Nephron progenitor cell (in vitro differentiated cells): ENCODE data around the gene SCGB1C2.

ENCODE experiments used
- DNase-seq: peaks from one replicate; pipeline ENCODE4 v3.0.0; 2021
- H3K27ac Mint-ChIP-seq: 2 replicates; pipeline ENCODE4 v1.8.0; 2021; ENCODE audit warnings: mild to moderate bottlenecking, moderate library complexity, mixed read lengths
- H3K27me3 Mint-ChIP-seq: 2 replicates; pipeline ENCODE4 v1.8.0; 2021; ENCODE audit warnings: mild to moderate bottlenecking, low read depth, mixed read lengths; ENCODE audit not compliant: poor library complexity
- H3K36me3 Mint-ChIP-seq: 2 replicates; pipeline ENCODE4 v1.8.0; 2021; ENCODE audit warnings: low read depth, mixed read lengths
- H3K4me1 Mint-ChIP-seq: 2 replicates; pipeline ENCODE4 v1.8.0; 2021; ENCODE audit warnings: mixed read lengths
- H3K4me3 Mint-ChIP-seq: 2 replicates; pipeline ENCODE4 v1.8.0; 2021; ENCODE audit warnings: mild to moderate bottlenecking, moderate library complexity, mixed read lengths
- H3K9me3 Mint-ChIP-seq: 2 replicates; pipeline ENCODE4 v1.8.0; 2021; ENCODE audit warnings: mild to moderate bottlenecking, moderate library complexity, mixed read lengths
- CTCF ChIP-seq: fragments of 200-600 bp; sonication (generic); IDR thresholded peaks from 2 replicates; pipeline ENCODE4 v1.5.0; 2021; ENCODE audit warnings: antibody characterized with exemption

The SCGB1C2 gene

GRCh38 chr17:149897-150584, 12.7 kb downstream of the SCGB1C2 start:
- Mint-ChIP-seq H3K4me3 (no peak overlapping the region), H3K27me3 (peaks cover 7% of the 10 kb centered on the region), H3K27ac (no peak overlapping the region), H3K9me3 (no peaks in the 10 kb centered on the region), H3K36me3 (no peaks in the 10 kb centered on the region), H3K4me1 (no peaks in the 10 kb centered on the region)
- TF ChIP-seq CTCF: no peak
- no peak for DNase-seq

- peaks cover 11% of the 10 kb centered on the region for H3K27me3 Mint-ChIP-seq
- H3K4me3 Mint-ChIP-seq: no peak overlapping the region
- no peaks in the 10 kb centered on the region for H3K36me3 Mint-ChIP-seq
- H3K4me1 Mint-ChIP-seq: no peaks in the 10 kb centered on the region
- H3K27ac Mint-ChIP-seq: no peak overlapping the region
- DNase-seq: no peak
- TF ChIP-seq CTCF: no peak
- no peaks in the 10 kb centered on the region for H3K9me3 Mint-ChIP-seq
Observed at GRCh38 chr17:151004-151403, 13.6 kb downstream of the SCGB1C2 start.

GRCh38 chr17:151886-152859, 14.8 kb downstream of the SCGB1C2 start:
- TF ChIP-seq CTCF: no peak
- Mint-ChIP-seq H3K27me3 (peaks cover 11% of the 10 kb centered on the region), H3K9me3 (no peaks in the 10 kb centered on the region), H3K36me3 (no peaks in the 10 kb centered on the region), H3K4me1 (no peaks in the 10 kb centered on the region), H3K27ac (no peak overlapping the region), H3K4me3 (no peak overlapping the region)
- no peak for DNase-seq

GRCh38 chr17:152860-153420, 15.6 kb downstream of the SCGB1C2 start:
- no peak overlapping the region for H3K27ac Mint-ChIP-seq
- no peak for DNase-seq

GRCh38 chr17:153851-154250, 16.5 kb downstream of the SCGB1C2 start:
- H3K9me3 Mint-ChIP-seq: no peaks in the 10 kb centered on the region
- no peak overlapping the region for H3K4me3 Mint-ChIP-seq
- TF ChIP-seq CTCF: no peak
- DNase-seq: no peak
- no peaks in the 10 kb centered on the region for H3K4me1 Mint-ChIP-seq
- H3K27ac Mint-ChIP-seq: no peak overlapping the region
- H3K36me3 Mint-ChIP-seq: no peaks in the 10 kb centered on the region
- H3K27me3 Mint-ChIP-seq: peaks cover 7% of the 10 kb centered on the region

More at GRCh38 chr17:152860-153420, 15.6 kb downstream of the SCGB1C2 start:
- Mint-ChIP-seq H3K4me3 (no peak overlapping the region), H3K9me3 (no peaks in the 10 kb centered on the region), H3K27me3 (peaks cover 11% of the 10 kb centered on the region), H3K36me3 (no peaks in the 10 kb centered on the region), H3K4me1 (no peaks in the 10 kb centered on the region)
- TF ChIP-seq CTCF: no peak
